HG03575 (cell line): Measurements from ENCODE around the gene FERMT3.

Experiments
- ATAC-seq: cut with Tn5 transposase; IDR thresholded peaks from one replicate; pipeline ENCODE4 v1.9.1; 2021; ENCODE audit not compliant: unreplicated experiment, insufficient number of reproducible peaks, low FRiP score; ENCODE audit errors: extremely low read depth

The FERMT3 gene

GRCh38 chr11:64269540-64270220 lies 63.2 kb downstream of the FERMT3 start:
- ATAC-seq: peak; percentile 45
